ENCODE measurements around the gene MSMO1.

- TF ChIP-seq POLR2AphosphoS5 (IDR thresholded peaks at IDR 0.05; ENCODE audit: borderline replicate concordance, low read depth, low read length) (no peak), FOXP2 (optimal IDR thresholded peaks at IDR 0.05; ENCODE audit: control extremely low read depth, extremely low read length, insufficient read depth) (no peak)
These were observed 41.1 kb downstream of the MSMO1 start for GRCh38 chr4:165368567-165368966.
